GM21723 (cell line): ENCODE data around the gene SNX4.
"Not testable (repeated sequence)": the region's sequence is repeated elsewhere in the genome, so short reads cannot be mapped to it uniquely, and the experiment has no call there.

Source experiments
- ATAC-seq: cut with Tn5 transposase; IDR thresholded peaks from one replicate; pipeline ENCODE4 v1.9.1; 2021; ENCODE audit warnings: mild to moderate bottlenecking, moderate library complexity; ENCODE audit not compliant: unreplicated experiment

SNX4 gene

DNA sequence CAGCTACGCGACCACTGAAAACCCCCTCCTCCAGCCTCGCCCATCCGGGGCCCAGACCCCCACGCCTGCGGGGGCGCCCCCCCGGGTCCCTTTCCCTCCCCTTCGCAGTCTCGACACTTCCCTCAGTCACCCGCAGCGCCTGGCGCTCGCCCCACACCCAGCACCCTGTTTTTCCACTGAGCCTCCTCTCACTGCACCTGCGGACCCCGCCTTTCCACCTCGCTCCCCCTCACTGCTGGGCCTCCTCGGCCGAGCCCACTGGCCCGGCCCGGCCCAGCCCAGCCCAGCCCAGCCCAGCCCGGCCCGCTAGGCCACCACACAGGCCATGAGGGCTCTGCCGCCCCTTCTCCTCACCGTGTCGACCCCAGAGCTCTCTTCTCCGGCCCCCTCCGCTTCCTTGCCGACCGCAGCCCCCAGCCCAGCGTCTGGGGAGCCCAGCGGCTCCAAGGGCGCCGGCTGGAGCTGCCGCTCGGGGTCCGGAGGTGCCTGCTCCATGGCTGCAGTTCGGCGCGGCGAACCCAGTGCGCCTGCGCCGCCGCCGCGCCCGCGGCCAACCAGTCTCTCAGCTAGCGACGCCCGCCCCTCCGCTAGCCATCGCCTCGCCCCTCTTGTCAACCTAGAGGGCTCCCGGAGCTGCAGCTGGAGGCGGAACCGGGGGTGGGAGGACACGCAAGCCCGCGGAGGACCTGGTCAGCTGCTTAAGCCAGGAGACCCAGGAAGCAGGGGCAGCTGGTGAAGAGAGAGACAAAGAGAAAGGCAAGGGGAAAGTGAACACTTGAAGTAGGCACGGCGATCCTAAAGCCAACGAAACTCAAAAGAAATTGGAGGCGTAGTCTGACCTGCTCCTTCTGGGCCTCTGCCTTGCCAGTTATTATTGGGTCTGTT lies at the start of gene SNX4:
SNX4 (minus strand) TSS at position 525 of the 885 bp plus-strand sequence; CDS start at position 495, 30 bp downstream.
- peak; percentile 81 for ATAC-seq

DNA sequence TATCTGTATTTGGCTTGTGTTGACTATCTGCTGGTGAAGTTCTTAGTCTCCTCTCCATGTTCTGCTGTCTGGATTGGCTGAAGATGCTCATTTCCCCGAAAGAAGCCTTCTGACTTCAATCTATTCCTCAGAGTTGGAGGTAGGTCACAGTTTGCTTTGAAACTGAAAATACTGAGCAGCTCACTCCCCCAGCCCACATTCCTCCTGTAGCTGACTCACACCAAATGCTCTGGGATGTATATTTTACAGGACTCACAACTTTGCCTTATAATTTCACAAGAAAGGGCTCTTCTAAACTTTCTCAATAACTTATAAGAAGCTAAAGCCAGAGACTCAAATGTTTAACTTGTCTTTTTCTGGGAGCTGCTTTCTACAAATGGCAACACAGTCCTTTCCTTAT lies 36.3 kb upstream of the SNX4 start:
- ATAC-seq, result no peak

DNA sequence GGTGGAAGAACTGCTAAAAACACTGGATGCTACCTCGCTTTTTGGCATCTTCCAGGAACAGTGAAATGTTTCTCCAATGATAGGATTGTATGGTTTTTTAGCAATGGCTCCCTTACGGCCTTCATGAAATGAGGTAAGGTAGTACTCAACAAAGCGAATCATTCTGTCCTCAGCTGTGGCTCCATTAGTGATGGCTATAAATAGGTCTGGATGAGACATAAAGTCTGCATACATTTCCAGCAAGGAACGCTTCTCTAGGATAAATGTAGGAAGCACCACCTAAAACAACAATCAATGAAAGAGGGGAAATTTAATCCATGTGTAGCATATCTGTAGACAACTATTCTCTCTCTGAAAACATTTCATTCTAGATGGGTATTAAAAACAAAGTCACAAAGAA lies 32.4 kb upstream of the SNX4 start:
- no peak for ATAC-seq

DNA sequence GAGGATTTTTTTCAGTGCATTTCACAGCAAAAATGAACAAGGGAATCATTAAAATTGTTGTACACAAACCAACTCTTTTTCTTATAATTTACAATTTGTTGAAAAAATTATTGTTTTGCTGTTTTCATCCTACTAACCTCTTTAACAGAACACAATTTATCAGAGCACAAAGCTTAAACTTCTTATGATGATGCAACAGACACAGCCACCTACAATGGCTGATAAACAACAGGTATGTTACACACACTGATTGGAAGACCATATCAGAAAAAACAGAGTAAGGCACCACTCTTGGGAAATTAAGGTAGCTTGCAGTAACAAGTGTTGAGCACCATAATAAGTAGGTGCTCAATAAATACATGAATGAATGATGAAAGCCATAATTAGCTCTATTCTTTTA lies 8.9 kb upstream of the SNX4 start:
- ATAC-seq, result no peak

DNA sequence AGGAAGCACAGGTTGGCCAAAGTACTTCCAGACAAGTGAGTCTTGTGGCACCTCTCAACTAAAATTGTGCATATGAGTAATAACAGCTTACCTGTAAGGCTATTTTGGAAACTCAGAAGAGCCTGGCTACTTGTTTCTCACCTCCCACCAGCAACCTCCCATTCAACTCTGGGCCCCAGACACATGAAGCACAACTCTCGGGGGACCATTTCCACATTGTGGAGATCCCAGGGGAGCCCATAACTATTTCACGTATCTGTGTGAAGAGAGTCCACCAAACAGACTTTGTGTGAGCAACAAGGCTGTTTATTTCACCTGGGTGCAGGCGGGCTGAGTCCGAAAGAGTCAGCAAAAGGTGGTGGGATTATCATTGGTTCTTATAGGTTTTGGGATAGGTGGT lies 5.2 kb upstream of the SNX4 start:
- no peak for ATAC-seq

DNA sequence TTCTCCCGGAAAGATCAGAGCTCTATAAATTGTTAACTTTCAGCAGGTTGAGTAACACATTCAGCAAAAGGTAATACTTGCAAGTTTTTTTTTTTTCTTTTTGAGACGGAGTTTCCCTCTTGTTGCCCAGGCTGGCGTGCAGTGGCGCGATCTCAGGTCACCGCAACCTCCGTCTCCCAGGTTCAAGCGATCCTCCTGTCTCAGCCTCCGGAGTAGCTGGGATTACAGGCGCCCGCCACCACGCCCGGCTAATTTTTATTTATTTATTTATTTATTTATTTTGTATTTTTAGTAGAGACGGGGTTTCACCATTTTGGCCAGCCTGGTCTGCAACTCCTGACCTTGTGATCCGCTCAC lies 539 bp upstream of the SNX4 start:
- ATAC-seq, result not testable (repeated sequence)

DNA sequence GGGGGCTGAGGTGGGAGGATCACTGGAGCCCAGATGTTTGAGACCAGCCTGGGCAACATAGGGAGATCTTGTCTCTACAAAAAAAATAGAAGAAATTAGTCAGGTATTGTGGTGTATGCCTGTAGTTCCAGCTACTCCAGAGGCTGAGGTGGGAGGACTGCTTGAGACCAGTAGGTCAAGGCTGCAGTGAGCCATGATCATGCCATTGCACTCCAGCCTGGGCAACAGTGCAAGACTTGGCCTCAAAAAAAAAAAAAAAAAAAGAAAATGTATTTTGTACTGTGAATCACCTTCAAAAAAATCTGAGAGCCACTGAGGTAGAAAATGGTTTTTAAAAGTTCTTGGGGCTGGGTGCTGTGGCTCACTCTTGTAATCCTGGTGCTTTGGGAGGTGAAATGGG lies 4.6 kb downstream of the SNX4 start:
- ATAC-seq, result no peak

DNA sequence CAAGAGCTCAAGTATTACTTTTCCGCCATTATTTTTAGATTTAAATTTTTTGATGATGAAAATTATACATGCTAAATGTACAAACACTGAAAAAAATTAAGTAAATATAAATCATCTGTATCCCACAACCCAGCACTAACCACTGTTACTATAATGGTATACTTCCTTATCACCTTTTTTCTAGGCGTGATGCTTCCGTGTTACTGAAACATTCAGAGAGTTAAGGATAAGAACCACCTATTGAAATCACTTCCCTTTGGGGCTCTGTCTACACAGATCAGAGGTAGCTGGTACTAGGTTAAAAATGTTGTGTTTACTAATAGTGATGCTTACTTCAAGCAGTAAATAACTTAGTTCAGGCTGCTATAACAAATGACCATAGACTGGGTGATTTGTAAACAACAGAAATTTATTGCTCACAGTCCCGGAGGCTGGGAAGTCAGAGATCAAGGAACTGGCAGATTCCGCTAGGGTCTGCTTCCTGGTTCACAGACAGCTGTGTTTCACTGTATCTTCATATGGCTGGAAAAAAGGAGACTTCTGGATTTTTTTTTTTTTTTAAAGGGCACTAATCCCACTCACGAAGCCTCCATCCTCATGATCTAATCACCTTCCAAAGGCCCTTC lies 6.4 kb downstream of the SNX4 start:
- no peak for ATAC-seq

DNA sequence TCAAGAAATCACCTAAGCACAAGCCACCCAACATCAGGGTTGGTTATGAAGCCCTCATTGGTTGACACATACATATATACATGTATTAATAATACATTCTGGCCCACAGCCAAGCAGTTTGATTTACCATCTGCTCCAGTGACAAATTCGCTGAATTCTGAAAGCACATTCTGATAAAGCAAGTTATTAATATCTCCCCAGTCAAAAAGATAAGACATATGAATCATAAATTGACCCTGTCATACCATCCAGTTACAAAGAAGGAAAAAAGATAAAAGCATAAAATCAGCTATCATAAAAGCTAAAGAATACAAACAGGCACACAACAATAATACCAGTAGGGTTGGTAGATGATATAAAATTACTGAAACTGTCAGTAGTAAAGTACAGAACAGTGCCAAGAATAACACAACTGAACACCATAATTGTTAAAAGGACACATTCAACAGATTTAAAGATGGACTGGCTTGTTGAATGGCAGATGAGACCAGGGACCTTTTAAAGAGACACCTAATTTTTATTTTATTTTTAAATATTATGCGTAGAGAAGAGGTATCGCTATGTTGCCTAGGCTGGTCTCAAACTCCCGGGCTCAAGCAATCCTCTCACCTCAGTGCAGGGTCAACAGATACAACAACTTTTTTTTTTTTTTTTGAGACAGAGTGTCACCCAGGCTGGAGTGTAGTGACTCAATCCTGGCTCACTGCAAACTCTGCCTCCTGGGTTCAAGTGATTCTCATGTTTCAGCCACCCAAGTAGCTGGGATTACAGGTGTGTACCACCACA lies 7.7 kb downstream of the SNX4 start:
- ATAC-seq, result peak; percentile 55

DNA sequence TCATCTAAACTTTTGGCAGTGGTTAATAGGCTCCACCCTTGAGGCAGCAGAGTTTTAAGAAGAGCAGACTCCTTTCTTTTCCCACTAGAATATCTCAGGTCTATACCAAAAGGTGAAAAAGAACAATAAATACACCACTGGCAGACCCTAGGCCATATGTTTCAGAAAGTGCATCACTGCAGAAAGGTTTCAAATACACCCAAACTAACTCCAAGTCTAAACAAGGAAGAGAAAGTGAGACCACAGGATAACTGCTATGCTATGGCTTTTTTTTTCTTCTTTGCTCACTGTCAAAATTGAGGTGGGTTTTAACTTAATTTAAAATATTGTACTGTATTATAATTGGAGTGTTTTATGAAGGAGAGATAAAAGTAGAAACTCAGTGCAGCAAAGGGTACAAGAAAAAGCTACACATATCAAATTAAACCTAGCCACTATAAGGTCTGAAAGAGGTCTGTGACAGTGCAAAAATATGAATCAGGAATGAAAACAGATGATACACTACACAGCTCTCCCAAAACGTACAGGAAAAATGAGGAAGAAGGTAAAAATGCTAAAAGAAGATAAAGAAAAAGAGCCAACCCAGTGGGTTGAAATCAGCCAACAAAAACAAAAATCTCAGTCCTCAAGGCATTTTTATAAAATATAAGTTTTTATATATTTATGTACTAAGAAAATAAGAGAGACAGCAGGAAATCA lies 8.4 kb downstream of the SNX4 start:
- no peak for ATAC-seq

DNA sequence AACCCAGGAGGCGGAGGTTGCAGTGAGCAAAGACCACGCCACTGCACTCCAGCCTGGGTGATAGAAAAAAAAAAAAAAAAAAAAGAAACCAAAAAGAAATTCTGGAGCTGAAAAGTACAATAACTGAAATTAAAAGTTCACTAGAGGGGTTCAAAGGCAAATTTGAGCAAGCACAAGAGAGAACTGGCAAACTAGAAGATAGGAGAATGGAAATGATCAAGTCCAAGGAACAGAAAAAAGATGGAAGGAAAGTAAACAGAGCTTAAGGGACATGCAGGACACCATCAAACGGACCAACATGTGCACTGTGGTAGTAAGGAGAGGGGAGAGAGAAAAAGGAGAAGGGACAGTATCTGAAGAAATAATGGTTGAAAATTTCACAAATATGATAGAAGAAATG lies 12.9 kb downstream of the SNX4 start:
- ATAC-seq, result no peak

DNA sequence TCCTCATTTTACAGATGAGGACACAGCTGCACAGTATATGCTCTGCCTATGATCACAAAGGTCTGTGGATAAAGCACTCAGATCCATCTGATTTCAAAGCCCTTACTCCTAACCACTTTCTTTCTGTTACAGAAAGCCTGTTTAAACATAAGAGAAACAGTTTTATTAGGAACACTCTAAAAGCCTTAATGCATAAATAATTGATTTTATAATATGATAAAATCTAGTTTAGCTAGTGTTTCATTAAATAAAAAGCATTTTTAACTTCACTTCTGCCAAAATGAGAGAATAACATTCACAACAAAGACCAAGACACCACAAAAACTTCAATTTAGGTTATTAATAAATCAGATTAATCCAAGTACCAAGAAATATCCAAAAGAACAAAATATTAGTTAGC lies 21.4 kb downstream of the SNX4 start:
- no peak for ATAC-seq

DNA sequence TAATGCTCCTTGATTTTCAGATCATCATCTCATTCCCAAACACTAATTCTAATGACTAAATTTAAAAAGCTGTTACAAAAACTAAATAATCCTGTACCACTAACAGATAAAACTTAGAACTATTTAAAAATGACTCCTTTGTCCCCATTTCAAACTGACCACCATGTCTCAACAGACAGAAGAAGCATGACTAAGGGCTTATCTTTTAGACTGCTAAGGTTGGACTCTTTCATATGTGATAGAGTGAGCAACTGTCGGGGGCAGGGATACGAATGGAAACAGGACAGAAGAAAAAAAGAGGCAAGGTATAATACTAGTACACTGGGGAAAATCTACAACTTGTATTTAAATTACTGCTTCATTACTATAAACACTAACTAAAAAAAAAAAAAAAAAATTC lies 23.3 kb downstream of the SNX4 start:
- ATAC-seq, result no peak

DNA sequence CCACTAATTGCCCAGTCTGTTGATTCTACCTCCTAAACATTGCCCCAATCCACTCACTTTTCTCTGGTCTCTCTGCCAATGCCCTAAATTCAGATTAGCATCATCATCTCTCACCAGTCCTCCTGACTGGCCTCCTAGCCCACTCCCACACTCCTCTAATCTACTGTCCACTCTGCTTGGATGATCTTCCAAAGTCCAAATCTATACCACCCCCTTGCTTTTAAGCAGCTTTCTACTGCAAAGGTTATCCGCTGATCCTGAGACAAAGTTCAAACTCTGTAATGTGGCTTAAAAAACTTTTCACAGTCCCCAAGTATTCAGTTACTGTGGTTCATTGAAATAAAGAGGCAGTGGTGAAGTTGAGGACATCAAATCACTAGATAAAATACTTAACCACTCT lies 37.6 kb downstream of the SNX4 start:
- no peak for ATAC-seq

DNA sequence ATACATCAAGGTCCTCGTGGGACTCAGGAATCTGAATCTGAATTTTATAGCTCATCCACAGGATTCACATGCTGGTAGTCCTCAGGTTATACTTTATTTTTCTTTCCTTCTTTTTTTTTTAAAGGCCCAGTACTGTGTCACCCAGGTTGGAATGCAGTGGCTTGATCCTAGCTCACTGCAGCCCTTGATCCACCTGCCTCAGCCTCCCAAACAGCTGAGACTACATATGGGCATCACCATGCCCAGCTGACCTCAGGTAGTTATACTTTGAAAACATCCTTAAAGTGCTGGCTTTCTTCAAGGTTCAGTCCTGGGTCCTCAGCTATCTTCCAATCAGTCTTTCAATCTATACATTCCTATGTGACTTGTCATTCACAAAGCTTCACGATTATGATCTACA lies 38.2 kb downstream of the SNX4 start:
- no peak for ATAC-seq

DNA sequence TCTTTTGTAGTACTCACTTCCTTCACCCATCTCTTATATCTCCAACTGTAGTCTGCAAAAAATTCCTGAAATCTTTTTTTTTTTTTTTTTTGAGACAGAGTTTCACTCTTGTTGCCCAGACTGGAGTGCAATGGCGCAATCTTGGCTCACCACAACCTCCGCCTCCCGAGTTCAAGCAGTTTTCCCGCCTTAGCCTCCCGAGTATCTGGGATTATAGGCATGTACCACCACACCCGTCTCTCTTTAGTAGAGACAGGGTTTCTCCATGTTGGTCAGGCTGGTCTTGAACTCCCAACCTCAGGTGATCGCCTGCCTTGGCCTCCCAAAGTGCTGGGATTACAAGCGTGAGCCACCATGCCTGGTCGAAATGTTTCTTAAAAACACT lies 38.6 kb downstream of the SNX4 start:
- ATAC-seq, result not testable (repeated sequence)

DNA sequence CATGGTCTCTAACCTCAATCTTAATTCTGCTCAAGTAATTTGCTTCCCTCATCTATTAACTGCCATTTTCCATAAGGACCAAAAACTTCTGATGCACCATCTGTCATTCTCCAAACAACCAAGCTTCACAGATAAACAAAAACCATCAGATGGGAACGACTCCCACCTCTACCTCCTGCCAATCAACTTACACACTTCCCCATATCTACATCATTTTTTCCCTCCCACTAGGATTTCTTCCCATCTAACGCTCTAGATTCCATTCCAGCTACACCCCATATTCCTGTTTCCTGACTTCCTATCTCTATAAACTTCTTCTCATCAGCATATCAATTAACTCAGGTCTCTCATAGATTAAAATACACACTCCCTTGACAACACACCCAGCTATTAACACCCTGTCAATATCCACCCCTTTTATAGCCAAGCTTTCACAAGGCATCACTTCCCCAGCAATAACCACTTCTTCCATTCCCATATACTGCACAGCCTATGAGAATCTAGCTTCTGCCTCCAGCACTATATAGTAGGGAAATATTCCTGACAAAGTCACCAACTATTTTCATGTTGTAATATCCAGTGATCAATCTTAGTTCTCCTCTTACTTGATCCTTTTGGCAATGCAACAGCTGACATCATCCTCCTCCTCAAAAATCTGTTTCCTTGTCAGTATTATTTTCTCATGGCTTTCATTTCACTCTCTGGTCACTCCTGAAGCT lies 39.2 kb downstream of the SNX4 start:
- ATAC-seq, result no peak

DNA sequence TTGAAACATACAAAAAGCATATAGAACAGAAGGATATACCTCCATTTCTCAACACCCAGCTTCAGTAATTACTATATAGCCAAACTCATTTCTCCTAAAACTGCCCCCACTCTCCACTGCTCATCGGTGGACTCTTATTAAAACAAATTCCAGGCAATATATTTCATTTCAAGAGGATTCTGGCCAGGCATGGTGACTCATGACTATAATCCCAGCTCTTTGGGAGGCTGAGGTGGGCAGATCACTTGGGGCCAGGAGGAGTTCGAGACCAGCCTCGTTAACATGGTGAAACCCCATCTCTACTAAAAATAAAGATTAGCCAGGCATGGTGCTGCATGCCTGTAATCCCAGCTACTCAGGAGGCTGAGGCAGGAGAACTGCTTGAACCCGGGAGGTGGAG lies 40.9 kb downstream of the SNX4 start:
- ATAC-seq, result no peak

DNA sequence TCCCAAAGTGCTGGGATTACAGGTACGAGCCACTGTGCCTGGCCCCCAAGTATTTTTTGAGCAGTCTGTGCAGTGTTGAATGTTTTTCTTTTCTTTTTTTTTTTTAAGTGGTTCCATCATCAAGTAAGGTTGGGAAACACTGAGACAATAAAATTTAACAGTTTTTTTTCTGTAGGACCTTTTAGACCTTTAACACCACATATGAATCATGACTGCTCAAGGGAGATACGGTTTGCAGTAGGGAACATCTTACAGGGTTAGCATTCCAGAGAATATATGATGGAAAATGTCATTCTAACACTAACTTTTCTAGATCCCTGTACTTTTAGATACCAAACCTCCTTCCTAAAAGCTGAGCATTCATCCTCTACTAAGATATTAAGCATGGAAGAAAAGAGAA lies 41.7 kb downstream of the SNX4 start:
- ATAC-seq, result no peak

DNA sequence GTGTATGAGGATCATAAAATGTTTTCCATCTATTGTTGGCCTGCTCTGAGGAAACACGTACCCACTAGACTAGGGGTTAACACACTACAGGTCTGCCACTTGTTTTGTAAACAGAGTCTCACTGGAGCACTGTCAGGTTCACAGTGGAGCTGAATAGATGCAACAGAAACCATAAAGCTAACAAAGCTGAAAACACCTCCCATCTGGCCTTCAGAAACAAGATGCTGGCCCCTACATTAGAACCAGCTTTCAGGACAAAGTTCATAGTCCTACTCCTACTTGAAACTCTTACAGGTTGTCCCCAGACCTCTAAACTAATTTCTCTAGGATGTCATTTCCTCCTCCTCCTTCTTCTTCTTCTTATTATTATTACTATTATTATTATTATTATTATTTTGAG lies 42.3 kb downstream of the SNX4 start:
- no peak for ATAC-seq

DNA sequence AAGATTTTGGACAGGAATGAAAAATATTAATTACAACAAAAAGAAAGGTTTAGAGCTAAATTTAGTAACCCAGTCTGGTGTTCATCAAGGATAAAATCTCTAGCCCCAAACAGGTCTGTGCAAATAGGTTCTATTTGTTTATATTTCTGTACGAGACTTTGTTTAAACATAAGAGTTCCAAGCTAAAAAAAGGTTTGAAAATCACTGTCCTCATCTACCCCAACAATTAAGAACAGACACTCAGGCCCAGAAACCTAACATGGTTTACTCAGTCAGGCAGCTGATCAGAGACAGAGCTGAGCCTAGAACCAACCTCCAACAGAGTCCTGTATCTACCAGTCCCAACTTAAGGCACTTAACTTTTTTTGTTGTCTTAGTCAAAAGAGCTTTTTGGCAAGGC lies 49.3 kb downstream of the SNX4 start:
- ATAC-seq, result no peak
